ENCODE data around the gene TP53TG3E.
A peak's percentile ranks its signal among the peaks of the same experiment; 100 is the strongest.
"Not testable (repeated sequence)": the region's sequence is repeated elsewhere in the genome, so short reads cannot be mapped to it uniquely, and the experiment has no call there.

TP53TG3E gene

GRCh38 chr16:33304006-33304405 is at the start of gene TP53TG3E:
Gene TP53TG3E, plus strand, starts transcription at chr16:33304306. Its CDS starts 68 bp downstream, at chr16:33304374.
- H3K36me3 ChIP-seq, H3K27ac ChIP-seq, H3K27me3 ChIP-seq, H3K4me2 ChIP-seq, H3K4me1 ChIP-seq, H4K20me1 ChIP-seq, H3K9me3 ChIP-seq, H3K9ac ChIP-seq, H3K4me3 ChIP-seq: not testable (repeated sequence)

GRCh38 chr16:33336226-33337012 is 32.3 kb downstream of the TP53TG3E start:
- H3K9me3 ChIP-seq: peaks cover 35% of the 10 kb centered on the region
- not testable (repeated sequence) for H3K36me3 ChIP-seq, H3K4me1 ChIP-seq, H3K27me3 ChIP-seq, H3K4me2 ChIP-seq, H4K20me1 ChIP-seq, H3K4me3 ChIP-seq, H3K9ac ChIP-seq, H3K27ac ChIP-seq

- H3K9me3 ChIP-seq: peaks cover 35% of the 10 kb centered on the region
- H3K27me3 ChIP-seq, H3K27ac ChIP-seq, H4K20me1 ChIP-seq, H3K4me2 ChIP-seq, H3K4me3 ChIP-seq, H3K9ac ChIP-seq, H3K36me3 ChIP-seq, H3K4me1 ChIP-seq: not testable (repeated sequence)
These were observed 33.8 kb downstream of the TP53TG3E start for GRCh38 chr16:33337627-33338542.

- not testable (repeated sequence) for H3K36me3 ChIP-seq, H3K27me3 ChIP-seq, H3K4me3 ChIP-seq, H3K4me2 ChIP-seq, H4K20me1 ChIP-seq, H3K4me1 ChIP-seq, H3K27ac ChIP-seq, H3K9ac ChIP-seq
- peaks cover 35% of the 10 kb centered on the region for H3K9me3 ChIP-seq
These were observed 34.4 kb downstream of the TP53TG3E start for GRCh38 chr16:33338543-33338951.

GRCh38 chr16:33339093-33340061 is 35.3 kb downstream of the TP53TG3E start:
- H3K27ac ChIP-seq: not testable (repeated sequence)

More at GRCh38 chr16:33339093-33340061, 35.3 kb downstream of the TP53TG3E start:
- H3K9ac ChIP-seq, H4K20me1 ChIP-seq, H3K36me3 ChIP-seq, H3K4me2 ChIP-seq, H3K27me3 ChIP-seq, H3K4me1 ChIP-seq: not testable (repeated sequence)
- Histone ChIP-seq H3K4me3 (0 out of 2 replicates have a peak overlapping the region, but pooled peaks have one; percentile 26), H3K9me3 (peaks cover 35% of the 10 kb centered on the region)
